ENCODE results near the gene EPB42. TPM values are rescaled to one million over a fixed set of nuclear protein-coding genes. Genes with fewer than 3 reads are reported as not detected.
"Not testable (repeated sequence)": the region's sequence is repeated elsewhere in the genome, so short reads cannot be mapped to it uniquely, and the experiment has no call there.

The EPB42 gene
- total RNA-seq, 2 experiments from 2014 or later = not detected

- H3K27ac Mint-ChIP-seq = no peak overlapping the region
- DNase-seq (peak; percentile 72), ATAC-seq (peak; percentile 73)
- H3K4me1 Mint-ChIP-seq = peaks cover 17% of the 10 kb centered on the region
- peaks cover 13% of the 10 kb centered on the region for H3K27me3 Mint-ChIP-seq
- H3K4me3 Mint-ChIP-seq = no peak overlapping the region
- CTCF ChIA-PET = interaction anchor here (0.7 to 3.0 kb wide), 25 partner anchors 10 to 599 kb away, joined by 3 to 40 read pairs (median 4); partner anchors contain the start of genes EPB42 and TGM5
- no peaks in the 10 kb centered on the region for H3K9me3 Mint-ChIP-seq (ENCODE audit: low read depth)
- H3K36me3 Mint-ChIP-seq = no peaks in the 10 kb centered on the region
Observed at GRCh38 chr15:43204016-43204901, 16.6 kb downstream of the EPB42 start.

- CTCF ChIA-PET = interaction anchor here (1.3 kb wide), 1 partner anchor 25 kb away, joined by 3 read pairs; no protein-coding TSS in a partner anchor
Observed at GRCh38 chr15:43199945-43200488, 20.8 kb downstream of the EPB42 start.

GRCh38 chr15:43198992-43199391, 21.8 kb downstream of the EPB42 start:
- Mint-ChIP-seq H3K9me3 (ENCODE audit: low read depth) (no peaks in the 10 kb centered on the region), H3K36me3 (peaks cover 29% of the 10 kb centered on the region)
- CTCF ChIA-PET = no interaction called here

More at GRCh38 chr15:43199945-43200488, 20.8 kb downstream of the EPB42 start:
- Mint-ChIP-seq H3K36me3 (peaks cover 21% of the 10 kb centered on the region), H3K9me3 (ENCODE audit: low read depth) (no peaks in the 10 kb centered on the region), H3K4me3 (no peak overlapping the region), H3K4me1 (peaks cover 20% of the 10 kb centered on the region), H3K27ac (no peak overlapping the region), H3K27me3 (no peaks in the 10 kb centered on the region)
- peak; percentile 49 for DNase-seq
- peak; percentile 37 for ATAC-seq

GRCh38 chr15:43198556-43198955, 22.3 kb downstream of the EPB42 start:
- H3K9me3 Mint-ChIP-seq (ENCODE audit: low read depth); H3K27me3 Mint-ChIP-seq; H3K27ac Mint-ChIP-seq; H3K4me3 Mint-ChIP-seq; ATAC-seq; DNase-seq; CTCF ChIA-PET: not testable (repeated sequence)
- peaks cover 29% of the 10 kb centered on the region for H3K36me3 Mint-ChIP-seq
- peaks cover 16% of the 10 kb centered on the region for H3K4me1 Mint-ChIP-seq

More at GRCh38 chr15:43198992-43199391, 21.8 kb downstream of the EPB42 start:
- no peaks in the 10 kb centered on the region for H3K27me3 Mint-ChIP-seq
- DNase-seq (no peak), ATAC-seq (no peak)
- no peak overlapping the region for H3K27ac Mint-ChIP-seq
- H3K4me3 Mint-ChIP-seq = no peak overlapping the region
- peaks cover 16% of the 10 kb centered on the region for H3K4me1 Mint-ChIP-seq

GRCh38 chr15:43197773-43198172, 23.0 kb downstream of the EPB42 start:
- Mint-ChIP-seq H3K4me1 (peaks cover 16% of the 10 kb centered on the region), H3K36me3 (peaks cover 34% of the 10 kb centered on the region)
- H3K9me3 Mint-ChIP-seq (ENCODE audit: low read depth); ATAC-seq; H3K27me3 Mint-ChIP-seq; H3K27ac Mint-ChIP-seq; H3K4me3 Mint-ChIP-seq; DNase-seq; CTCF ChIA-PET: not testable (repeated sequence)

GRCh38 chr15:43196760-43197548, 23.9 kb downstream of the EPB42 start:
- Mint-ChIP-seq H3K36me3 (peaks cover 40% of the 10 kb centered on the region), H3K9me3 (ENCODE audit: low read depth) (no peaks in the 10 kb centered on the region), H3K27ac (no peak overlapping the region), H3K27me3 (no peaks in the 10 kb centered on the region), H3K4me3 (no peak overlapping the region), H3K4me1 (peaks cover 16% of the 10 kb centered on the region)
- no peak for DNase-seq
- ATAC-seq = no peak
- CTCF ChIA-PET = interaction anchor here (0.6 to 5.9 kb wide), 2 partner anchors 7 to 1012 kb away, joined by 4 to 40 read pairs; no protein-coding TSS in a partner anchor

GRCh38 chr15:43194795-43195194, 26.0 kb downstream of the EPB42 start:
- ATAC-seq (no peak), DNase-seq (no peak)
- CTCF ChIA-PET = interaction anchor here (0.7 to 5.9 kb wide), 5 partner anchors 9 to 176 kb away, joined by 3 to 40 read pairs (median 5); partner anchors contain the start of gene CCNDBP1
- peaks cover 8% of the 10 kb centered on the region for H3K4me1 Mint-ChIP-seq
- H3K27ac Mint-ChIP-seq = no peak overlapping the region
- H3K27me3 Mint-ChIP-seq = no peaks in the 10 kb centered on the region
- H3K9me3 Mint-ChIP-seq (ENCODE audit: low read depth) = no peaks in the 10 kb centered on the region
- H3K4me3 Mint-ChIP-seq = no peak overlapping the region
- peaks cover 56% of the 10 kb centered on the region for H3K36me3 Mint-ChIP-seq

DNA sequence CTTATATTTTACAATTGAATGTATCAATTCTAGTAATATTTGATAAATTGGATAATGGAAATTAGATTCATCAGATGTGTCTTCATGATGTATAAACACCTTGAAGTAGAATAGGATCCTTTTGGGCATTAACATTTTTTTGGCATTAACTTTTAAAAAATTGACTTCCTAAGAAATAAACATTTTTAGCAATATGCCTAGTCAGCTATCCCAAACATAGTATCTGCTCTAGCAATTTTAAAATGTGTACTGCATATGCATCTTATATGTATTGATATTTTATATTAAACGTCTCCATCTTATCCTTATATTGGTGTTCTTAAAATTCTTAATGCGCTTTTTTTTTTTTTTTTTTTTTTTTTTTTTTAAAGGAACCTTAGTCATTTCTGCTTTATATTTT, 27.1 kb downstream of the EPB42 start:
- Mint-ChIP-seq H3K9me3 (ENCODE audit: low read depth) (no peaks in the 10 kb centered on the region), H3K27ac (no peak overlapping the region), H3K36me3 (peaks cover 63% of the 10 kb centered on the region), H3K27me3 (no peaks in the 10 kb centered on the region), H3K4me1 (peaks cover 7% of the 10 kb centered on the region), H3K4me3 (no peak overlapping the region)
- DNase-seq = no peak
- CTCF ChIA-PET = interaction anchor here (1.8 to 5.9 kb wide), 3 partner anchors 8 to 92 kb away, joined by 5 to 40 read pairs (median 12); partner anchors contain the start of gene CCNDBP1
- no peak for ATAC-seq

- DNase-seq (no peak), ATAC-seq (no peak)
- no peak overlapping the region for H3K27ac Mint-ChIP-seq
- no peaks in the 10 kb centered on the region for H3K9me3 Mint-ChIP-seq (ENCODE audit: low read depth)
- CTCF ChIA-PET = interaction anchor here (1.2 to 1.5 kb wide), 3 partner anchors 14 to 95 kb away, joined by 4 to 8 read pairs (median 6); no protein-coding TSS in a partner anchor
- no peak overlapping the region for H3K4me3 Mint-ChIP-seq
- peaks cover 44% of the 10 kb centered on the region for H3K36me3 Mint-ChIP-seq
- peaks cover 32% of the 10 kb centered on the region for H3K4me1 Mint-ChIP-seq
- H3K27me3 Mint-ChIP-seq = no peaks in the 10 kb centered on the region
Observed at GRCh38 chr15:43190178-43190577, 30.6 kb downstream of the EPB42 start.

DNA sequence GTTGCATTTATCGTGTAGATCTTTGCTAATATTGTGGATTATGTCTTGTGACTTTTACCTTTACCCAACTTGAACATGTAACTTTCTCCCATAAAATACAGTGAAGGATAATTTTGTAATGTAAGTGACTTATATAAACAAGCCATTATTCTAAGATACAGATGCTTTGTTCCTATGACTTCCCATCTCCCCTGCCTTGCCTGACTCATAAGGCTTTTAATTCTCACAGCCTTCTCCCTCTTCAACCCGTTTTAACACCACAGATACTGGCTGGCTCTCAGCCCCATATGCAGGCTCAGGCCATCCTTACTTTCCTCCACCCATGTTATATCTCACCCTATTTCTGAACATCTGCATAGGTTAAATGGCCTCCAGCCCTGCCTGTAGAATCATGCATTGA, 31.5 kb downstream of the EPB42 start:
- H3K4me1 Mint-ChIP-seq = peaks cover 38% of the 10 kb centered on the region
- H3K36me3 Mint-ChIP-seq = peaks cover 37% of the 10 kb centered on the region
- DNase-seq = no peak
- ATAC-seq = no peak
- no peaks in the 10 kb centered on the region for H3K9me3 Mint-ChIP-seq (ENCODE audit: low read depth)
- no peaks in the 10 kb centered on the region for H3K27me3 Mint-ChIP-seq
- no peak overlapping the region for H3K27ac Mint-ChIP-seq
- no peak overlapping the region for H3K4me3 Mint-ChIP-seq
- CTCF ChIA-PET = interaction anchor here (1.3 kb wide), 2 partner anchors 14 to 96 kb away, joined by 4 to 5 read pairs; no protein-coding TSS in a partner anchor

- ATAC-seq (no peak), DNase-seq (no peak)
- peaks cover 35% of the 10 kb centered on the region for H3K36me3 Mint-ChIP-seq
- H3K4me3 Mint-ChIP-seq = no peak overlapping the region
- no peaks in the 10 kb centered on the region for H3K9me3 Mint-ChIP-seq (ENCODE audit: low read depth)
- CTCF ChIA-PET = interaction anchor here (1.0 to 2.0 kb wide), 5 partner anchors 16 to 98 kb away, joined by 3 to 15 read pairs (median 5); no protein-coding TSS in a partner anchor
- peaks cover 38% of the 10 kb centered on the region for H3K4me1 Mint-ChIP-seq
- H3K27me3 Mint-ChIP-seq = no peaks in the 10 kb centered on the region
- H3K27ac Mint-ChIP-seq = peak overlapping the region; percentile 30
Observed at GRCh38 chr15:43187544-43188155, 33.2 kb downstream of the EPB42 start.

GRCh38 chr15:43186003-43186353, 34.8 kb downstream of the EPB42 start:
- Mint-ChIP-seq H3K9me3 (ENCODE audit: low read depth) (no peaks in the 10 kb centered on the region), H3K4me3 (peak overlapping the region; percentile 94), H3K27ac (peak overlapping the region; percentile 96), H3K27me3 (no peaks in the 10 kb centered on the region), H3K4me1 (peaks cover 38% of the 10 kb centered on the region), H3K36me3 (peaks cover 30% of the 10 kb centered on the region)
- DNase-seq (no peak), ATAC-seq (peak; percentile 18)
- CTCF ChIA-PET = interaction anchor here (0.8 to 2.0 kb wide), 6 partner anchors 8 to 99 kb away, joined by 3 to 15 read pairs (median 5); partner anchors contain the start of gene TMEM62
